ENCODE results near the gene SPATA33.

Gene SPATA33

GRCh38 chr16:89618109-89618998 is 39.3 kb upstream of the SPATA33 start:
- H3K4me3 ChIP-seq (ENCODE audit: low read depth, low read length): no peak overlapping the region
- no peak for TF ChIP-seq CTCF (IDR thresholded peaks at IDR 0.05; ENCODE audit: insufficient read depth, low read length, missing control alignments)
- ChIA-PET POLR2A (no interaction called here), CTCF (interaction anchor here (1.2 to 1.3 kb wide), 3 partner anchors 15 to 23 kb away, joined by 3 read pairs; no protein-coding TSS in a partner anchor)
- no peak for DNase-seq (ENCODE audit: low read depth, low spot score)

GRCh38 chr16:89619840-89620239 is 37.8 kb upstream of the SPATA33 start:
- ChIA-PET CTCF (interaction anchor here (0.9 to 1.5 kb wide), 2 partner anchors 19 to 22 kb away, joined by 3 to 4 read pairs; no protein-coding TSS in a partner anchor), POLR2A (no interaction called here)
- TF ChIP-seq CTCF (IDR thresholded peaks at IDR 0.05; ENCODE audit: insufficient read depth, low read length, missing control alignments): no peak
- DNase-seq (ENCODE audit: low read depth, low spot score): no peak
- no peak overlapping the region for H3K4me3 ChIP-seq (ENCODE audit: low read depth, low read length)

- CTCF ChIA-PET: interaction anchor here (0.9 to 1.5 kb wide), 2 partner anchors 20 to 21 kb away, joined by 3 to 4 read pairs; no protein-coding TSS in a partner anchor
- no peak overlapping the region for H3K4me3 ChIP-seq (ENCODE audit: low read depth, low read length)
- POLR2A ChIA-PET: no interaction called here
- DNase-seq (ENCODE audit: low read depth, low spot score): no peak
- TF ChIP-seq CTCF (IDR thresholded peaks at IDR 0.05; ENCODE audit: insufficient read depth, low read length, missing control alignments): no peak
Measured at GRCh38 chr16:89620406-89620841, 37.2 kb upstream of the SPATA33 start.

- POLR2A ChIA-PET: no interaction called here
Measured at GRCh38 chr16:89621136-89621697, 36.4 kb upstream of the SPATA33 start.

GRCh38 chr16:89621698-89622409 is 35.8 kb upstream of the SPATA33 start:
- no peak for TF ChIP-seq CTCF (IDR thresholded peaks at IDR 0.05; ENCODE audit: insufficient read depth, low read length, missing control alignments)
- ChIA-PET POLR2A (no interaction called here), CTCF (no interaction called here)
- no peak overlapping the region for H3K4me3 ChIP-seq (ENCODE audit: low read depth, low read length)
- DNase-seq (ENCODE audit: low read depth, low spot score): no peak

More at GRCh38 chr16:89621136-89621697, 36.4 kb upstream of the SPATA33 start:
- no peak for TF ChIP-seq CTCF (IDR thresholded peaks at IDR 0.05; ENCODE audit: insufficient read depth, low read length, missing control alignments)
- CTCF ChIA-PET: interaction anchor here (1.5 kb wide), 1 partner anchor 20 kb away, joined by 4 read pairs; no protein-coding TSS in a partner anchor
- no peak for DNase-seq (ENCODE audit: low read depth, low spot score)
- H3K4me3 ChIP-seq (ENCODE audit: low read depth, low read length): no peak overlapping the region

Data from AG04449 (cell line).